MCF 10A (cell line): ENCODE data around the gene KDM5B. TPM values are rescaled to one million over a fixed set of nuclear protein-coding genes. Genes with fewer than 3 reads are reported as not detected.

Experiments used
- BruUV-seq: library from RNA; stranded (reverse); fragments of 400-500 nt; replicated peaks from 2 replicates; lab custom pipeline; 2021; lab: Mats Ljungman, UMichigan
- CTCF ChIA-PET: fragments of 300-600 bp; sonication (Branson Sonifier 250); formaldehyde crosslinking; extraction: SDS; loops from one replicate; lab custom pipeline; 2021; ENCODE audit warnings: antibody characterized with exemption, inconsistent platforms; lab: Yijun Ruan, JAX
- POLR2A ChIA-PET: fragments of 300-600, 350-650 bp; sonication (Branson Sonifier 250); formaldehyde crosslinking; extraction: SDS; loops from one replicate; lab custom pipeline; 2020; ENCODE audit warnings: antibody characterized with exemption, inconsistent platforms; lab: Yijun Ruan, JAX
- DNase-seq: peaks from one replicate; pipeline ENCODE4 v3.0.0-alpha.2; 2018; ENCODE audit not compliant: unreplicated experiment
- H3K27ac Mint-ChIP-seq: one replicate; pipeline ENCODE4 v1.8.0; 2022; ENCODE audit warnings: mild to moderate bottlenecking, low read depth, mixed read lengths; ENCODE audit not compliant: unreplicated experiment
- H3K27me3 Mint-ChIP-seq: one replicate; pipeline ENCODE4 v1.8.0; 2022; ENCODE audit warnings: mixed read lengths; ENCODE audit not compliant: insufficient read depth, unreplicated experiment
- H3K36me3 Mint-ChIP-seq: one replicate; pipeline ENCODE4 v1.8.0; 2022; ENCODE audit warnings: mild to moderate bottlenecking, moderate library complexity, mixed read lengths; ENCODE audit not compliant: insufficient read depth, unreplicated experiment
- H3K4me1 Mint-ChIP-seq: one replicate; pipeline ENCODE4 v1.8.0; 2022; ENCODE audit warnings: mixed read lengths; ENCODE audit not compliant: insufficient read depth, unreplicated experiment
- H3K4me3 Mint-ChIP-seq: one replicate; pipeline ENCODE4 v1.8.0; 2022; ENCODE audit warnings: mild to moderate bottlenecking, moderate library complexity, mixed read lengths; ENCODE audit not compliant: unreplicated experiment
- H3K9me3 Mint-ChIP-seq: one replicate; pipeline ENCODE4 v1.8.0; 2022; ENCODE audit warnings: mixed read lengths; ENCODE audit not compliant: unreplicated experiment
- intact Hi-C: fragments of 100-400 bp; cut with micrococcal nuclease; formaldehyde crosslinking; loops from 2 replicates; pipeline ENCODE4 v1.14.1; 2022
- total RNA-seq: library from RNA; stranded (reverse); gene quantifications from 2 replicates; pipeline ENCODE4 v1.2.3, GENCODE V29; 2022
- TF ChIP-seq, protein P1 (sequence below): fragments of 200-600 bp; IDR thresholded peaks from one replicate; pipeline ENCODE4 v1.8.0; 2022; ENCODE audit warnings: antibody characterized with exemption, mild to moderate bottlenecking; ENCODE audit not compliant: unreplicated experiment

Gene KDM5B
- total RNA-seq, 1 experiment from 2014 or later, result 180 TPM

GRCh38 chr1:202701200-202701599, 107.0 kb downstream of the KDM5B start:
- Mint-ChIP-seq H3K4me3 (no peak overlapping the region), H3K36me3 (no peaks in the 10 kb centered on the region), H3K9me3 (no peaks in the 10 kb centered on the region), H3K27ac (no peak overlapping the region), H3K27me3 (peaks cover 96% of the 10 kb centered on the region), H3K4me1 (no peaks in the 10 kb centered on the region)
- intact Hi-C loops, result no loop called here
- TF ChIP-seq, protein P1, sequence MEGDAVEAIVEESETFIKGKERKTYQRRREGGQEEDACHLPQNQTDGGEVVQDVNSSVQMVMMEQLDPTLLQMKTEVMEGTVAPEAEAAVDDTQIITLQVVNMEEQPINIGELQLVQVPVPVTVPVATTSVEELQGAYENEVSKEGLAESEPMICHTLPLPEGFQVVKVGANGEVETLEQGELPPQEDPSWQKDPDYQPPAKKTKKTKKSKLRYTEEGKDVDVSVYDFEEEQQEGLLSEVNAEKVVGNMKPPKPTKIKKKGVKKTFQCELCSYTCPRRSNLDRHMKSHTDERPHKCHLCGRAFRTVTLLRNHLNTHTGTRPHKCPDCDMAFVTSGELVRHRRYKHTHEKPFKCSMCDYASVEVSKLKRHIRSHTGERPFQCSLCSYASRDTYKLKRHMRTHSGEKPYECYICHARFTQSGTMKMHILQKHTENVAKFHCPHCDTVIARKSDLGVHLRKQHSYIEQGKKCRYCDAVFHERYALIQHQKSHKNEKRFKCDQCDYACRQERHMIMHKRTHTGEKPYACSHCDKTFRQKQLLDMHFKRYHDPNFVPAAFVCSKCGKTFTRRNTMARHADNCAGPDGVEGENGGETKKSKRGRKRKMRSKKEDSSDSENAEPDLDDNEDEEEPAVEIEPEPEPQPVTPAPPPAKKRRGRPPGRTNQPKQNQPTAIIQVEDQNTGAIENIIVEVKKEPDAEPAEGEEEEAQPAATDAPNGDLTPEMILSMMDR, result no peak
- POLR2A ChIA-PET, result no interaction called here
- no peak for DNase-seq
- no TSS peak for BruUV-seq
- CTCF ChIA-PET, result interaction anchor here (0.5 to 2.4 kb wide), 3 partner anchors 18 to 296 kb away, joined by 3 to 16 read pairs (median 4); no protein-coding TSS in a partner anchor

DNA sequence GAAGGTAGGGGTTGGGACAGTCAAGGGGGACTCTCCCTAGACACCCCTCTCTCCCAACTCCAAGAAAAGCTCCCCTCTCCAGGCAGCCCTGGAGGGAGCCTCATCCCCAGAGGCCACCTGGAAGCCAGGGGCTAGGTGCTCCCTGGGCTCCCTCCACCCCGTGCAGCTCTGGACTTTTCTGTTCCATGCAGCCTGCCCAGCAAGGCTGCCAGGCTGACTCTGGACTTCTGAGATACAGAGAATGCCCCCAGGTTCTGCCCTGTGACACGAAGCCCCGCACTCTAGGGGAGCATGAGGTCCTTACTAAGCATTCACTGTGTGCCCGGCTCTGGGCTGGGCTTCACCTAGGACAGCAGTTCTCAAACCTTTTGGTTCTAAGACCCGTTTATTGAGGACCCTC, 108.2 kb downstream of the KDM5B start:
- intact Hi-C loops, result no loop called here
- Mint-ChIP-seq H3K4me3 (no peak overlapping the region), H3K4me1 (no peaks in the 10 kb centered on the region), H3K9me3 (no peaks in the 10 kb centered on the region), H3K27me3 (peaks cover 96% of the 10 kb centered on the region), H3K36me3 (no peaks in the 10 kb centered on the region), H3K27ac (no peak overlapping the region)
- BruUV-seq, result no TSS peak
- no peak for DNase-seq
- TF ChIP-seq, protein P1, result no peak
- POLR2A ChIA-PET, result interaction anchor here (1.1 to 1.5 kb wide), 2 partner anchors 18 to 25 kb away, joined by 3 to 4 read pairs; no protein-coding TSS in a partner anchor
- CTCF ChIA-PET, result interaction anchor here (0.6 to 2.4 kb wide), 9 partner anchors 12 to 517 kb away, joined by 3 to 16 read pairs (median 3); no protein-coding TSS in a partner anchor

DNA sequence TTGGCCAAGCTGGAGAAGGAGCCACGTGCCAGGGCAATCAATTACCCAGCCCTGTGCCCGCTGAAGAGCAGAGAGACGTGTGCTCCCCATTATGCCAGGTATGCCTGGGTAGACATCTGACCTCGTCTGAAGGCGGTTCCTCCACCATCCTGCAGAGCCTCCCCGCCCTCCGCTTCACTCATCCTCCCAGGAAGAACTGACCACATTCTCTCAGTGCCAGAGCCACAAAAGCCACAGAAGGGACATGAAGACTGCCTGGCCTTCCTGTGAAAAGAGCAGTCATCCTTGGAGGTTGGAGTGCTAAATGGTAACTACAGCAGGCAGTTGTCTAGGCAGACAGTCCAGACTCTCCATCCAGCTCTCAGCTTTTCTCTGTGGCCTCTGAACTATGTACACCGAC, 109.9 kb downstream of the KDM5B start:
- intact Hi-C loops, result no loop called here
- Mint-ChIP-seq H3K27me3 (peaks cover 95% of the 10 kb centered on the region), H3K4me3 (no peak overlapping the region), H3K9me3 (no peaks in the 10 kb centered on the region), H3K4me1 (no peaks in the 10 kb centered on the region), H3K36me3 (peaks cover under 1% of the 10 kb centered on the region), H3K27ac (no peak overlapping the region)
- TF ChIP-seq, protein P1, result no peak
- BruUV-seq, result no TSS peak
- POLR2A ChIA-PET, result no interaction called here
- CTCF ChIA-PET, result interaction anchor here (1.9 to 2.0 kb wide), 2 partner anchors 22 to 509 kb away, joined by 4 to 8 read pairs; no protein-coding TSS in a partner anchor
- no peak for DNase-seq

GRCh38 chr1:202697038-202697437, 111.2 kb downstream of the KDM5B start:
- POLR2A ChIA-PET, result interaction anchor here (0.6 kb wide), 1 partner anchor 10 kb away, joined by 3 read pairs; no protein-coding TSS in a partner anchor
- H3K9me3 Mint-ChIP-seq, result no peaks in the 10 kb centered on the region
- H3K27me3 Mint-ChIP-seq, result peaks cover 95% of the 10 kb centered on the region
- CTCF ChIA-PET, result interaction anchor here (0.7 to 2.0 kb wide), 4 partner anchors 9 to 521 kb away, joined by 3 to 8 read pairs (median 3); no protein-coding TSS in a partner anchor
- no peak overlapping the region for H3K27ac Mint-ChIP-seq
- no peak overlapping the region for H3K4me3 Mint-ChIP-seq
- intact Hi-C loops, result no loop called here
- peaks cover 6% of the 10 kb centered on the region for H3K36me3 Mint-ChIP-seq
- TF ChIP-seq, protein P1, result no peak
- no TSS peak for BruUV-seq
- no peaks in the 10 kb centered on the region for H3K4me1 Mint-ChIP-seq
- DNase-seq, result no peak
